H1 (cell line): Measurements from ENCODE around the gene CMSS1. TPM values are rescaled to one million over a fixed set of nuclear protein-coding genes. Genes with fewer than 3 reads are reported as not detected.

ENCODE experiments used
- ATF2 ChIP-seq: IDR thresholded peaks from 2 replicates; pipeline ENCODE4 v1.6.1; 2012; ENCODE audit warnings: low read length, inconsistent platforms
- GABPA ChIP-seq: IDR thresholded peaks from 2 replicates; pipeline ENCODE4 v1.6.1; 2011; ENCODE audit warnings: mild to moderate bottlenecking, low read length, moderate library complexity, borderline replicate concordance; ENCODE audit not compliant: insufficient read depth
- NANOG ChIP-seq: IDR thresholded peaks from 2 replicates; pipeline ENCODE4 v1.6.1; 2011; ENCODE audit warnings: low read length, low read depth, mild to moderate bottlenecking, inconsistent platforms; ENCODE audit not compliant: insufficient read depth, poor library complexity, severe bottlenecking
- PHF8 ChIP-seq: fragments of 200-600 bp; sonication (generic); conservative IDR thresholded peaks from 2 replicates; pipeline ENCODE4 v1.7.1; 2012; ENCODE audit warnings: low read depth, mild to moderate bottlenecking, inconsistent platforms, low read length, moderate library complexity
- POLR2A ChIP-seq, 2 experiments: IDR thresholded peaks; 1 replicate in 1 of 2; 2 replicates in 1 of 2; pipeline ENCODE4 v1.6.1; 2011; ENCODE audit warnings: low read depth in 2 of 2, low read length in 2 of 2, mild to moderate bottlenecking in 2 of 2; ENCODE audit errors: control extremely low read depth in 1 of 2
- SIX5 ChIP-seq: IDR thresholded peaks from 2 replicates; pipeline ENCODE4 v1.6.1; 2011; ENCODE audit warnings: mild to moderate bottlenecking, low read depth, low read length
- TAF1 ChIP-seq: IDR thresholded peaks from 2 replicates; pipeline ENCODE4 v1.6.1; 2011; ENCODE audit warnings: mild to moderate bottlenecking, low read depth, low read length
- ZNF274 ChIP-seq: IDR thresholded peaks from 2 replicates; pipeline ENCODE4 v1.7.0; 2012; ENCODE audit warnings: low read length, borderline replicate concordance; ENCODE audit errors: extremely low read depth
- polyA plus RNA-seq, 7 experiments: library from polyadenylated mRNA; depleted of rRNA in 3 of 7; stranded (reverse) in 5 of 7; unstranded in 2 of 7; fragments of >200 nt in 5 of 7; fragments of 200-250 nt in 2 of 7; gene quantifications; 1 replicate in 5 of 7; 2 replicates in 1 of 7; 4 replicates in 1 of 7; pipeline versions ENCODE4 v1.2.1 to v1.2.3, GENCODE V29; 2011 to 2013; ENCODE audit warnings: missing spikeins in 2 of 7, mixed read lengths in 2 of 7
- total RNA-seq: library from RNA; stranded (reverse); fragmentation: NEBNext Ultra II Directional; extraction: Animal tissue kit (Norgen Biotek cat#: 25700); gene quantifications from 2 replicates; pipeline ENCODE4 v1.2.1, GENCODE V29; 2021
- TF ChIP-seq, protein P1 (sequence below): fragments of 300-600 bp; sonication (generic); IDR thresholded peaks from 2 replicates; pipeline ENCODE4 v1.7.1; 2012; ENCODE audit warnings: low read length, moderate library complexity, mild to moderate bottlenecking, inconsistent platforms; ENCODE audit not compliant: insufficient replicate concordance

Gene CMSS1
- total and polyA plus RNA-seq, 2 of the 8 experiments (the other 6 are each of a cell fraction or from before 2014, with no cell fraction given) = 15.2 to 75.1 TPM

- TF ChIP-seq, protein P1, sequence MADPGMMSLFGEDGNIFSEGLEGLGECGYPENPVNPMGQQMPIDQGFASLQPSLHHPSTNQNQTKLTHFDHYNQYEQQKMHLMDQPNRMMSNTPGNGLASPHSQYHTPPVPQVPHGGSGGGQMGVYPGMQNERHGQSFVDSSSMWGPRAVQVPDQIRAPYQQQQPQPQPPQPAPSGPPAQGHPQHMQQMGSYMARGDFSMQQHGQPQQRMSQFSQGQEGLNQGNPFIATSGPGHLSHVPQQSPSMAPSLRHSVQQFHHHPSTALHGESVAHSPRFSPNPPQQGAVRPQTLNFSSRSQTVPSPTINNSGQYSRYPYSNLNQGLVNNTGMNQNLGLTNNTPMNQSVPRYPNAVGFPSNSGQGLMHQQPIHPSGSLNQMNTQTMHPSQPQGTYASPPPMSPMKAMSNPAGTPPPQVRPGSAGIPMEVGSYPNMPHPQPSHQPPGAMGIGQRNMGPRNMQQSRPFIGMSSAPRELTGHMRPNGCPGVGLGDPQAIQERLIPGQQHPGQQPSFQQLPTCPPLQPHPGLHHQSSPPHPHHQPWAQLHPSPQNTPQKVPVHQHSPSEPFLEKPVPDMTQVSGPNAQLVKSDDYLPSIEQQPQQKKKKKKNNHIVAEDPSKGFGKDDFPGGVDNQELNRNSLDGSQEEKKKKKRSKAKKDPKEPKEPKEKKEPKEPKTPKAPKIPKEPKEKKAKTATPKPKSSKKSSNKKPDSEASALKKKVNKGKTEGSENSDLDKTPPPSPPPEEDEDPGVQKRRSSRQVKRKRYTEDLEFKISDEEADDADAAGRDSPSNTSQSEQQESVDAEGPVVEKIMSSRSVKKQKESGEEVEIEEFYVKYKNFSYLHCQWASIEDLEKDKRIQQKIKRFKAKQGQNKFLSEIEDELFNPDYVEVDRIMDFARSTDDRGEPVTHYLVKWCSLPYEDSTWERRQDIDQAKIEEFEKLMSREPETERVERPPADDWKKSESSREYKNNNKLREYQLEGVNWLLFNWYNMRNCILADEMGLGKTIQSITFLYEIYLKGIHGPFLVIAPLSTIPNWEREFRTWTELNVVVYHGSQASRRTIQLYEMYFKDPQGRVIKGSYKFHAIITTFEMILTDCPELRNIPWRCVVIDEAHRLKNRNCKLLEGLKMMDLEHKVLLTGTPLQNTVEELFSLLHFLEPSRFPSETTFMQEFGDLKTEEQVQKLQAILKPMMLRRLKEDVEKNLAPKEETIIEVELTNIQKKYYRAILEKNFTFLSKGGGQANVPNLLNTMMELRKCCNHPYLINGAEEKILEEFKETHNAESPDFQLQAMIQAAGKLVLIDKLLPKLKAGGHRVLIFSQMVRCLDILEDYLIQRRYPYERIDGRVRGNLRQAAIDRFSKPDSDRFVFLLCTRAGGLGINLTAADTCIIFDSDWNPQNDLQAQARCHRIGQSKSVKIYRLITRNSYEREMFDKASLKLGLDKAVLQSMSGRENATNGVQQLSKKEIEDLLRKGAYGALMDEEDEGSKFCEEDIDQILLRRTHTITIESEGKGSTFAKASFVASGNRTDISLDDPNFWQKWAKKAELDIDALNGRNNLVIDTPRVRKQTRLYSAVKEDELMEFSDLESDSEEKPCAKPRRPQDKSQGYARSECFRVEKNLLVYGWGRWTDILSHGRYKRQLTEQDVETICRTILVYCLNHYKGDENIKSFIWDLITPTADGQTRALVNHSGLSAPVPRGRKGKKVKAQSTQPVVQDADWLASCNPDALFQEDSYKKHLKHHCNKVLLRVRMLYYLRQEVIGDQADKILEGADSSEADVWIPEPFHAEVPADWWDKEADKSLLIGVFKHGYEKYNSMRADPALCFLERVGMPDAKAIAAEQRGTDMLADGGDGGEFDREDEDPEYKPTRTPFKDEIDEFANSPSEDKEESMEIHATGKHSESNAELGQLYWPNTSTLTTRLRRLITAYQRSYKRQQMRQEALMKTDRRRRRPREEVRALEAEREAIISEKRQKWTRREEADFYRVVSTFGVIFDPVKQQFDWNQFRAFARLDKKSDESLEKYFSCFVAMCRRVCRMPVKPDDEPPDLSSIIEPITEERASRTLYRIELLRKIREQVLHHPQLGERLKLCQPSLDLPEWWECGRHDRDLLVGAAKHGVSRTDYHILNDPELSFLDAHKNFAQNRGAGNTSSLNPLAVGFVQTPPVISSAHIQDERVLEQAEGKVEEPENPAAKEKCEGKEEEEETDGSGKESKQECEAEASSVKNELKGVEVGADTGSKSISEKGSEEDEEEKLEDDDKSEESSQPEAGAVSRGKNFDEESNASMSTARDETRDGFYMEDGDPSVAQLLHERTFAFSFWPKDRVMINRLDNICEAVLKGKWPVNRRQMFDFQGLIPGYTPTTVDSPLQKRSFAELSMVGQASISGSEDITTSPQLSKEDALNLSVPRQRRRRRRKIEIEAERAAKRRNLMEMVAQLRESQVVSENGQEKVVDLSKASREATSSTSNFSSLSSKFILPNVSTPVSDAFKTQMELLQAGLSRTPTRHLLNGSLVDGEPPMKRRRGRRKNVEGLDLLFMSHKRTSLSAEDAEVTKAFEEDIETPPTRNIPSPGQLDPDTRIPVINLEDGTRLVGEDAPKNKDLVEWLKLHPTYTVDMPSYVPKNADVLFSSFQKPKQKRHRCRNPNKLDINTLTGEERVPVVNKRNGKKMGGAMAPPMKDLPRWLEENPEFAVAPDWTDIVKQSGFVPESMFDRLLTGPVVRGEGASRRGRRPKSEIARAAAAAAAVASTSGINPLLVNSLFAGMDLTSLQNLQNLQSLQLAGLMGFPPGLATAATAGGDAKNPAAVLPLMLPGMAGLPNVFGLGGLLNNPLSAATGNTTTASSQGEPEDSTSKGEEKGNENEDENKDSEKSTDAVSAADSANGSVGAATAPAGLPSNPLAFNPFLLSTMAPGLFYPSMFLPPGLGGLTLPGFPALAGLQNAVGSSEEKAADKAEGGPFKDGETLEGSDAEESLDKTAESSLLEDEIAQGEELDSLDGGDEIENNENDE = no peak
- TF ChIP-seq NANOG (no peak), GABPA (no peak), TAF1 (no peak), SIX5 (no peak), ZNF274 (no peak), POLR2A (IDR thresholded peaks at IDR 0.05; ENCODE audit: control extremely low read depth in 1 of 2, low read depth in 2 of 2, low read length in 2 of 2) (no peak), ATF2 (no peak), PHF8 (no peak)
Measured at GRCh38 chr3:99961756-99962515, 144.3 kb downstream of the CMSS1 start (continued).
